GM12872 (cell line): ENCODE measurements around the gene NEK3.

Experiments used
- TF ChIP-seq, protein P1 (sequence below): IDR thresholded peaks from 3 replicates; pipeline ENCODE4 v1.5.1; 2011; ENCODE audit warnings: low read depth, mild to moderate bottlenecking, low read length, moderate library complexity; ENCODE audit not compliant: insufficient read depth

The NEK3 gene

DNA sequence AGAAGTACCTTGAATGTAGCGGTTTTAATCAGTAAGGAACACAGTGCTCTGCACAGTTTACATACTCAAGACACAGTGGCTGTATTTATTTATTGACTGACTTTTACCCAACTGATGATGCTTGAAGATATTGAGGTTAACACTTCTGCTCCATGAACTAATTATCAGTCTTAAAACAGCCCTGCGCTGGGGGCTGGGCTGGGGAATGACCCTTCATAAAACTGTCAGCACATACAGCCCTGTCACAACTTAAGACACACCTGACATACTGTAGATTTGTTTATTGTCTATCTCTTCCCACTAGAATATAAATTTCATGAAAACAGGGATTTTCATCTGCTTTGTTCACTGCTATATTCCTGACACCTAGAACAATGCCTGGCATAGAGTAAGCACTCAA lies 41.3 kb downstream of the NEK3 start:
- TF ChIP-seq, protein P1, sequence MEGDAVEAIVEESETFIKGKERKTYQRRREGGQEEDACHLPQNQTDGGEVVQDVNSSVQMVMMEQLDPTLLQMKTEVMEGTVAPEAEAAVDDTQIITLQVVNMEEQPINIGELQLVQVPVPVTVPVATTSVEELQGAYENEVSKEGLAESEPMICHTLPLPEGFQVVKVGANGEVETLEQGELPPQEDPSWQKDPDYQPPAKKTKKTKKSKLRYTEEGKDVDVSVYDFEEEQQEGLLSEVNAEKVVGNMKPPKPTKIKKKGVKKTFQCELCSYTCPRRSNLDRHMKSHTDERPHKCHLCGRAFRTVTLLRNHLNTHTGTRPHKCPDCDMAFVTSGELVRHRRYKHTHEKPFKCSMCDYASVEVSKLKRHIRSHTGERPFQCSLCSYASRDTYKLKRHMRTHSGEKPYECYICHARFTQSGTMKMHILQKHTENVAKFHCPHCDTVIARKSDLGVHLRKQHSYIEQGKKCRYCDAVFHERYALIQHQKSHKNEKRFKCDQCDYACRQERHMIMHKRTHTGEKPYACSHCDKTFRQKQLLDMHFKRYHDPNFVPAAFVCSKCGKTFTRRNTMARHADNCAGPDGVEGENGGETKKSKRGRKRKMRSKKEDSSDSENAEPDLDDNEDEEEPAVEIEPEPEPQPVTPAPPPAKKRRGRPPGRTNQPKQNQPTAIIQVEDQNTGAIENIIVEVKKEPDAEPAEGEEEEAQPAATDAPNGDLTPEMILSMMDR = no peak

DNA sequence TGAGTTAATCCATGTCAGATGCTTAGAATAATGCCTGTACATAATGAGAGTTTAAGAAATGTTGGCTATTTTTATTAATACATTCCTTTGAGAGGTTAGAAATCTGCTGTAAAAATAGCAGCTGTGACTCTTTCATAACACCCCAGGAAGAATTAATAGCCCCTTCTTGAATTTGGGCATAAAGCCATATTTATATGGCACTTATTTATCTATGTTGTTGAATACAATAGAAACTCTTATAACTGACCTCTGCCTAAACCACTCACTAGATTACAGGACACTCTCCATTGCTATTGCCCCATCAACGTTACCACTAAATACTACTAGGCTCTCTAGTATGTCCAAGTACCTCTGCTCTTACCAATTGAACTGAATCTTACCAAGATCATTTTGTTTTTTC lies 46.8 kb downstream of the NEK3 start:
- TF ChIP-seq, protein P1 = no peak

DNA sequence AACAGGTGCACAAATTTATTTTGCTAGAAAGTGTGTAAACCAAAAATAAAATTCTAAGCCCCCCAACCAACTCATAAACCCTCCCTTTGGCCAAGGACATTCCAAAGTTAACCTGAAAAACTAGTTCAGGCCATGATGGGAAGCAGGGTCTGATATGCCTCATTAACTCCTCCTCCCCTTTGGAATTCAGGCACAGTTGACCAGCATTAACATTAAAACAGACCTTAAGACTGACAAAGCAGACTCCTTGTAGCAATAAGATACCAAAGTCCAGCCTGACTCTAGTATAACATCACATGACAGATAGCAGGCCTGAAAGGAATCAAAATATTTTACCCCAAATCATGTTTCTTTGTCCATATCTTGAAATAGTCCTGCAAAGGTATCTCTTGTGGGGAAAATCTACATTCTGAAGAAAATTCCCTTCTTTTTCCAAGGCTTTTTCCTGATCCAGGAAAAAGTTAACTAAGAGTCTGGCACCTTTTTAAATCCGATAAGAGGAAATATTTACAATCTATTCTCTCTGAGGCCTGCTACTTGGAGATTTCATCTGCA lies 50.2 kb downstream of the NEK3 start:
- TF ChIP-seq, protein P1 = no peak

- TF ChIP-seq, protein P1 = no peak
Measured at GRCh38 chr13:52105841-52106240, 53.6 kb downstream of the NEK3 start.

GRCh38 chr13:52104624-52105023 lies 54.8 kb downstream of the NEK3 start:
- TF ChIP-seq, protein P1 = no peak

GRCh38 chr13:52103386-52103785 lies 56.0 kb downstream of the NEK3 start:
- TF ChIP-seq, protein P1 = no peak

- TF ChIP-seq, protein P1 = no peak
Measured at GRCh38 chr13:52097197-52097596, 62.2 kb downstream of the NEK3 start.
